Gastrocnemius medialis (tissue), 4 donors: ENCODE measurements around the gene PIGQ. TPM values are rescaled to one million over a fixed set of nuclear protein-coding genes. Genes with fewer than 3 reads are reported as not detected.
A peak's percentile ranks its signal among the peaks of the same experiment; 100 is the strongest.

Experiments used
- ATAC-seq, 2 donors: fragments of 150-250 bp; one replicate each; pipeline ENCODE4 v1.9.1; 2016
- DNase-seq, 2 donors: peaks; one replicate each; pipeline ENCODE4 v3.0.0-alpha.2; 2019
- H3K27ac ChIP-seq, 4 donors: fragments of 200-600 bp; sonication (generic); 1 replicate in 1 of 4; 2 replicates in 3 of 4; pipeline ENCODE4 v1.5.1; 2016 to 2018; ENCODE audit warnings: mild to moderate bottlenecking in 2 of 4, moderate library complexity in 1 of 4
- H3K27me3 ChIP-seq, 3 donors: fragments of 200-600 bp; sonication (generic) in 2 of 3; 1 replicate in 1 of 3; 2 replicates in 2 of 3; pipeline versions ENCODE4 v1.5.1 to v1.6.0; 2016 to 2019; ENCODE audit warnings: mild to moderate bottlenecking in 1 of 3, moderate library complexity in 1 of 3
- H3K36me3 ChIP-seq, 2 donors: fragments of 200-600 bp; sonication (generic) in 1 of 2; one replicate each; pipeline ENCODE4 v1.5.1; 2017 to 2018
- H3K4me1 ChIP-seq, 2 donors: fragments of 200-600 bp; sonication (generic) in 1 of 2; one replicate each; pipeline ENCODE4 v1.5.1; 2016 to 2017; ENCODE audit warnings: mild to moderate bottlenecking in 2 of 2
- H3K4me3 ChIP-seq, 4 donors: fragments of 200-600 bp; sonication (generic) in 3 of 4; 1 replicate in 1 of 4; 2 replicates in 3 of 4; pipeline ENCODE4 v1.5.1; 2016 to 2019; ENCODE audit warnings: mild to moderate bottlenecking in 2 of 4
- H3K9me3 ChIP-seq, 3 donors: fragments of 200-600 bp; sonication (generic) in 2 of 3; 1 replicate in 1 of 3; 2 replicates in 2 of 3; pipeline ENCODE4 v1.5.1; 2016 to 2019
- POLR2A ChIP-seq, 2 donors: fragments of 450-650 bp; IDR thresholded peaks; one replicate each; pipeline ENCODE4 v1.6.1; 2017; ENCODE audit warnings: antibody characterized with exemption in 2 of 2, mild to moderate bottlenecking in 2 of 2, moderate library complexity in 2 of 2
- in situ Hi-C, 4 donors: fragments of 200-750 bp; cut with MboI; loops; one replicate each; pipeline versions ENCODE4 v1.15.0 to v1.8.0; 2017; ENCODE audit warnings: low sequenced_read_pairs in 4 of 4
- intact Hi-C: fragments of 100-400 bp; cut with DNase I; formaldehyde crosslinking; loops from one replicate; pipeline ENCODE4 v1.15.1; 2023; ENCODE audit warnings: low total_unique reads
- total RNA-seq, 4 donors: library from RNA; depleted of rRNA; stranded (reverse); fragments of >200 nt; gene quantifications; one replicate each; pipeline versions ENCODE4 v1.1.0 to v1.2.3, GENCODE V29; 2016
- TF ChIP-seq, protein P1 (sequence below), 5 experiments: fragments of 450-650 bp in 3 of 5; fragments of 200-600 bp in 2 of 5; sonication (generic) in 2 of 5; IDR thresholded peaks in 4 of 5; conservative IDR thresholded peaks in 1 of 5; 1 replicate in 4 of 5; 2 replicates in 1 of 5; pipeline ENCODE4 v1.5.1; 2016 to 2019; ENCODE audit warnings: antibody characterized with exemption in 5 of 5, mild to moderate bottlenecking in 3 of 5, moderate library complexity in 3 of 5

Gene PIGQ
- total RNA-seq, 4 donors from 2014 or later: 22.2 to 47.3 (median 38.5) TPM

DNA sequence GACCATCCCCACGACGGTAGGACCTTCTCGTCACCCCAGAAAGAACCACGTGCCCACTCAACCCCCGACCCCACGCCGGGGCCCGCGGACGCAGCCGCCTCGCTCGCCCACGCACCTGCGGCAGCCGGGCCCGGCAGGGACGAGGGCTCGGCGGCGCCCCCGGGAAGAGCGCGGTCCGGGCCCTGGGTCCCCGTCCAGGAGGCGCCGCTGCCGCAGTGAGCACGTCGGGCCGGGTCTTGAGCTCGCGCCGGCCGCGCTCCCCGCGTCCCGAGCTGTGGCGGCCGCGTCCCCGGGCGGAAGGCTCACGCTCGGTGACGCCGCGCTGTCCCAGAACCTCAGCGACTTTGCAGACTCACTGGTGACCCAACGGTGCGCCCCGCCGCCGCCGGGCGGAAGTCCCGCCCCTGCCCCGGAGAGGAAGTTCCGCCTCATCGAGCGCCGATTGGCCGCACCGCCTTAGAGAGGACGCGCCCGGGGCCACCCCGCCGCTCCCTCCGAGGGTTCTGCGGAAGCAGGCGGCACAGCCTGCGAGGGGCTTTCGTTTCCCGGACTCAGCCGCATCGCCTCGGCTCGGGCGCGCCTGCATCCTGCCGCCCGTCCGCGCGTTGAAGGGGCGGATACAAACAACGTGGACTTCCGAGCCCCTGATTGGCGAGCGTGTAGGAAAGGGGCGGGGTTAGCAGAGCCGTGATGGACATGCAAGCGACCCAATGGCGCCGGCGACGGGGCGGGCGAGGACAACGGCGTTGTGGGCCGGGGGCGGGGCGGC lies 19.3 kb downstream of the PIGQ start:
- no peaks in the 10 kb centered on the region for H3K36me3 ChIP-seq

DNA sequence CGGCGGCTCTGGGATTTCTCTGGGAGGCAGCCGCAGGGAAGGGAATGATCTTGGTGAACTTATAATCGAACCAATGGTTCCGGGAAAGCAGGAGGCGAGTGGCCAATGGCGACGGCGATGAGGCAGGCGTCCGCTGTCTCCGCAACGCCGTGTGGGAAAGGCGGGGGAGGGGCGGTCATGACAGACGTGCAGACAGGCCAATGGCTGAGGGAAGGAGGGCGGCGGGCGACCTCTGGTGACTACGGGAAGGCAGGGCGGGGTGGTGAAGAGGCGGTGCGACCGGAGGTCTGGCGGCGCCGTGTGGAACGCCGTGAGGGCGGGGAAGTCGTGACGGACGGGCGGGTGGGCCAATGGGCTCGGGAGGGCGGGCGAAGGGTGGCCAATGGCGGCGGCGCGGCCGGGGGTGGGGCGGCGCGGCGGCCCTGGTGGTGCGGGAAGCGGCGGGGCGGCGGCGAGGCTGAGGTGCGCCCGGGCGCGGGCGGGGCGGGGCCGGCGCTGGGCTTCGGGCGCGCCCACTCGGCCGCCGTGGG lies 20.0 kb downstream of the PIGQ start, which contains the start of gene RAB40C:
TSS of gene RAB40C (plus strand) at position 409 of the 530 bp plus-strand sequence. CDS start 226 bp downstream, outside the sequence.
- TF ChIP-seq, protein P1, sequence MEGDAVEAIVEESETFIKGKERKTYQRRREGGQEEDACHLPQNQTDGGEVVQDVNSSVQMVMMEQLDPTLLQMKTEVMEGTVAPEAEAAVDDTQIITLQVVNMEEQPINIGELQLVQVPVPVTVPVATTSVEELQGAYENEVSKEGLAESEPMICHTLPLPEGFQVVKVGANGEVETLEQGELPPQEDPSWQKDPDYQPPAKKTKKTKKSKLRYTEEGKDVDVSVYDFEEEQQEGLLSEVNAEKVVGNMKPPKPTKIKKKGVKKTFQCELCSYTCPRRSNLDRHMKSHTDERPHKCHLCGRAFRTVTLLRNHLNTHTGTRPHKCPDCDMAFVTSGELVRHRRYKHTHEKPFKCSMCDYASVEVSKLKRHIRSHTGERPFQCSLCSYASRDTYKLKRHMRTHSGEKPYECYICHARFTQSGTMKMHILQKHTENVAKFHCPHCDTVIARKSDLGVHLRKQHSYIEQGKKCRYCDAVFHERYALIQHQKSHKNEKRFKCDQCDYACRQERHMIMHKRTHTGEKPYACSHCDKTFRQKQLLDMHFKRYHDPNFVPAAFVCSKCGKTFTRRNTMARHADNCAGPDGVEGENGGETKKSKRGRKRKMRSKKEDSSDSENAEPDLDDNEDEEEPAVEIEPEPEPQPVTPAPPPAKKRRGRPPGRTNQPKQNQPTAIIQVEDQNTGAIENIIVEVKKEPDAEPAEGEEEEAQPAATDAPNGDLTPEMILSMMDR (IDR thresholded peaks at IDR 0.05 in 4 of 5, conservative IDR thresholded peaks at IDR 0.05 in 1 of 5): no peak
- no peak for TF ChIP-seq POLR2A (IDR thresholded peaks at IDR 0.05)
- DNase-seq (peak; percentile 99), ATAC-seq (peak; percentile 60 to 72)
- no peaks in the 10 kb centered on the region for H3K9me3 ChIP-seq
- no peaks in the 10 kb centered on the region for H3K36me3 ChIP-seq
- peaks cover 61 to 66% of the 10 kb centered on the region in 2 donors for H3K4me1 ChIP-seq
- H3K27ac ChIP-seq: peak within 1 kb of the TSS; percentile 96 to 99 (median 98)
- no peaks in the 10 kb centered on the region for H3K27me3 ChIP-seq
- peak within 1 kb of the TSS; percentile 89 to 94 (median 90) for H3K4me3 ChIP-seq
- in situ Hi-C loops: no loop called here
- intact Hi-C loops: loop anchor here (1.0 kb wide), 4 partner anchors 48 to 164 kb away; partner anchors contain the start of gene RAB11FIP3

More for the DNA sequence above, 19.3 kb downstream of the PIGQ start:
- in situ Hi-C loops: no loop called here
- intact Hi-C loops: loop anchor here (1.0 kb wide), 3 partner anchors 48 to 164 kb away; partner anchors contain the start of gene RAB11FIP3
- H3K4me1 ChIP-seq: peaks cover 56 to 61% of the 10 kb centered on the region in 2 donors
- H3K27me3 ChIP-seq: no peaks in the 10 kb centered on the region
- TF ChIP-seq, protein P1 (IDR thresholded peaks at IDR 0.05 in 4 of 5, conservative IDR thresholded peaks at IDR 0.05 in 1 of 5): peak in 2 of 5 experiments; percentile 8 to 13
- TF ChIP-seq POLR2A (IDR thresholded peaks at IDR 0.05): peak; percentile 96 to 97
- H3K4me3 ChIP-seq: peak overlapping the region; percentile 85 to 94 (median 89)
- no peaks in the 10 kb centered on the region for H3K9me3 ChIP-seq
- DNase-seq: peak; percentile 96
- H3K27ac ChIP-seq: peak overlapping the region; percentile 96 to 99 (median 98)
- ATAC-seq: peak; percentile 72 to 78

DNA sequence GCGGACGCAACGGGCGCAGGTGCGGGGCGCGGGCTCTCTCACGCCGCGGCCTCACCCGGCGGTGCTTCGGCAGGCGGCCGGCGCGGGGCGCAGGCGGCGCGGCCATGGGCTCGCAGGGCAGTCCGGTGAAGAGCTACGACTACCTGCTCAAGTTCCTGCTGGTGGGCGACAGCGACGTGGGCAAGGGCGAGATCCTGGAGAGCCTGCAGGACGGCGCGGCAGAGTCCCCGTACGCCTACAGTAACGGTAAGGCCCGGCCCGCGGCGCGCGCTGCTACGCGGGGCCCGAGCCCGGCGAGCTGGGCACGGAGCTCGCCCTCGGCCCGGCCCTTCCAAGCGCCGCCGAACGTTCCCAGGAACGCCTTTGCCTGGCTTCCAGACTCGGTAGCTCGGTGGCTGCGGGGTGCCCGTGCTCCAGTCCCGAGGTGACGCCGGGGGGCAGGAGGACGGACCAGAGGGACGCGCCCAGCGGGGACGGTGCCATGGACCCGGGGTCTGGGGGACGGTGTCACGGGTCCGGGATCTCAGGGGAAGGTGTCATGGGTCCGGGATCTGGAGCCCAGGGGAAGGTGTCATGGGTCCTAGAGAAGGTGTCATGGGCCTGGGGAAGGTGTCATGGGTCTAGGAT lies 20.5 kb downstream of the PIGQ start:
- ATAC-seq: peak in 1 of 2 donors; percentile 3
- Histone ChIP-seq H3K27me3 (no peaks in the 10 kb centered on the region), H3K4me3 (peak overlapping the region; percentile 66 to 91 (median 80)), H3K9me3 (no peaks in the 10 kb centered on the region), H3K36me3 (no peaks in the 10 kb centered on the region), H3K27ac (peak overlapping the region; percentile 87 to 97 (median 95)), H3K4me1 (peaks cover 67 to 69% of the 10 kb centered on the region in 2 donors)
- TF ChIP-seq POLR2A (IDR thresholded peaks at IDR 0.05): peak; percentile 82 to 85
- TF ChIP-seq, protein P1 (IDR thresholded peaks at IDR 0.05 in 4 of 5, conservative IDR thresholded peaks at IDR 0.05 in 1 of 5): no peak
- intact Hi-C loops (loop anchor here (1.0 kb wide), 1 partner anchor 70 kb away; no protein-coding TSS in a partner anchor), in situ Hi-C loops (no loop called here)
- no peak for DNase-seq

DNA sequence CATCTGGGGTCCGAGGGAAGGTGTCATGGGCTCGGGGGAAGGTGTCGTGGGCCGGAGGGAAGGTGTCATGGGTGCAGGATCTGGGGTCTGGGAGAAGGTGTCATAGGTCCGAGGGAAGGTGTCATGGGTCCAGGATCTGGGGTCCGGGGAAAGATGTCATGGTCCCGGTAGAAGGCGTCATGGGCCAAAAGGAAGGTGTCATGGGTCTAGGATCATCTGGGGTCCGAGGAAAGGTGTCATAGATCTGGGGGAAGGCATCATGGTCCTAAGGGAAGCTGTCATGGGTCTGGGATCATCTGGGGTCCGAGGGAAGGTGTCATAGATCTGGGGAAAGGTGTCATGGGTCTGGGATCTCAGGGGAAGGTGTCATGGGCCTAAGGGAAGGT lies 21.0 kb downstream of the PIGQ start:
- ATAC-seq (no peak), DNase-seq (no peak)
- Histone ChIP-seq H3K4me1 (peaks cover 68 to 71% of the 10 kb centered on the region in 2 donors), H3K27me3 (no peaks in the 10 kb centered on the region), H3K4me3 (peak overlapping the region; percentile 66 to 91 (median 80)), H3K9me3 (no peaks in the 10 kb centered on the region), H3K27ac (peak overlapping the region; percentile 87 to 97 (median 95)), H3K36me3 (no peaks in the 10 kb centered on the region)
- TF ChIP-seq, protein P1 (IDR thresholded peaks at IDR 0.05 in 4 of 5, conservative IDR thresholded peaks at IDR 0.05 in 1 of 5): no peak
- no peak for TF ChIP-seq POLR2A (IDR thresholded peaks at IDR 0.05)
- in situ Hi-C loops: no loop called here
- intact Hi-C loops: loop anchor here (1.0 kb wide), 1 partner anchor 69 kb away; no protein-coding TSS in a partner anchor
